Cardiac fibroblast (primary cell): ENCODE data around the gene ENTPD3.

ENCODE experiments used
- DNase-seq, 2 donors: peaks; one replicate each; pipeline versions ENCODE4 v3.0.0 to v3.0.0-alpha.2; 2010; ENCODE audit warnings: low read depth in 2 of 2
- H3K4me3 ChIP-seq, 2 donors: replicated peaks in 1 of 2; 1 replicate in 1 of 2; 2 replicates in 1 of 2; pipeline ENCODE4 v1.5.1; 2011; ENCODE audit warnings: low read depth in 2 of 2, low read length in 2 of 2, mild to moderate bottlenecking in 2 of 2, moderate library complexity in 1 of 2
- CTCF ChIP-seq: IDR thresholded peaks from one replicate; pipeline ENCODE4 v1.5.1; 2011; ENCODE audit warnings: low read depth, mild to moderate bottlenecking, low read length, inconsistent platforms

The ENTPD3 gene

GRCh38 chr3:40381904-40382616 lies 4.9 kb upstream of the ENTPD3 start:
- no peak overlapping the region for H3K4me3 ChIP-seq
- DNase-seq = no peak
- TF ChIP-seq CTCF = no peak

- no peak for DNase-seq
- no peak for TF ChIP-seq CTCF
- H3K4me3 ChIP-seq = no peak overlapping the region
Measured at GRCh38 chr3:40382617-40382979, 4.4 kb upstream of the ENTPD3 start.

- no peak for TF ChIP-seq CTCF
- no peak overlapping the region for H3K4me3 ChIP-seq
- DNase-seq = no peak
Measured at GRCh38 chr3:40386213-40386612, 771 bp upstream of the ENTPD3 start.

- no peak for TF ChIP-seq CTCF
- H3K4me3 ChIP-seq = no peak overlapping the region
- DNase-seq = no peak
Measured at GRCh38 chr3:40387895-40388254, 891 bp downstream of the ENTPD3 start.

- DNase-seq = no peak
- no peak overlapping the region for H3K4me3 ChIP-seq
- TF ChIP-seq CTCF = no peak
Measured at GRCh38 chr3:40396406-40396805, 9.4 kb downstream of the ENTPD3 start.

GRCh38 chr3:40397129-40397528 lies 10.1 kb downstream of the ENTPD3 start:
- no peak for DNase-seq

More at GRCh38 chr3:40397129-40397528, 10.1 kb downstream of the ENTPD3 start:
- no peak for TF ChIP-seq CTCF
- H3K4me3 ChIP-seq = no peak overlapping the region
